ENCODE data around the gene UHRF1.

GRCh38 chr19:4910594-4911281 is 1.4 kb downstream of the UHRF1 start:
- TF ChIP-seq YY1 (IDR thresholded peaks at IDR 0.05; ENCODE audit: insufficient read depth, insufficient read length) (no peak), ZNF274 (IDR thresholded peaks at IDR 0.05; ENCODE audit: low read depth, low read length) (no peak), SUZ12 (IDR thresholded peaks at IDR 0.05; ENCODE audit: extremely low read depth, insufficient read depth, insufficient read length) (no peak)
